ENCODE measurements around the gene HES1. TPM values are rescaled to one million over a fixed set of nuclear protein-coding genes. Genes with fewer than 3 reads are reported as not detected.

HES1 gene
- total and polyA plus RNA-seq, 4 donors: 5.3 to 12.5 (median 9.0) TPM

- no peak for TF ChIP-seq REST (IDR thresholded peaks at IDR 0.05)
- TF ChIP-seq EGR1 (IDR thresholded peaks at IDR 0.05; ENCODE audit: low read depth in 2 of 2): no peak
- TF ChIP-seq HNF4G (IDR thresholded peaks at IDR 0.05): no peak
- TF ChIP-seq ZBTB33 (IDR thresholded peaks at IDR 0.05): no peak
- TF ChIP-seq HNF4A (conservative IDR thresholded peaks at IDR 0.05): no peak
- no peak for TF ChIP-seq TAF1 (conservative IDR thresholded peaks at IDR 0.05)
- TF ChIP-seq RAD21 (IDR thresholded peaks at IDR 0.05): no peak
- no peak for TF ChIP-seq CTCF (IDR thresholded peaks at IDR 0.05; ENCODE audit: low read depth, low read length, missing input control)
- no peak for TF ChIP-seq FOXA1 (IDR thresholded peaks at IDR 0.05)
- TF ChIP-seq ATF3 (IDR thresholded peaks at IDR 0.05): no peak
- TF ChIP-seq YY1 (IDR thresholded peaks at IDR 0.05): no peak
- no peak for TF ChIP-seq SP1 (IDR thresholded peaks at IDR 0.05)
- no peak for TF ChIP-seq RXRA (IDR thresholded peaks at IDR 0.05)
- TF ChIP-seq NR2F2 (IDR thresholded peaks at IDR 0.05): no peak
- TF ChIP-seq GABPA (IDR thresholded peaks at IDR 0.05 in 1 of 2, conservative IDR thresholded peaks at IDR 0.05 in 1 of 2): no peak
- TF ChIP-seq MAX (IDR thresholded peaks at IDR 0.05): no peak
- no peak for TF ChIP-seq JUND (IDR thresholded peaks at IDR 0.05)
- TF ChIP-seq FOXA2 (IDR thresholded peaks at IDR 0.05): no peak
- Histone ChIP-seq H3K27me3 (ENCODE audit: control insufficient read depth in 4 of 4, insufficient read depth in 4 of 4, low read length in 3 of 4) (no peaks in the 10 kb centered on the region), H3K4me1 (ENCODE audit: control insufficient read depth in 4 of 4, insufficient read depth in 4 of 4, low read length in 3 of 4) (peaks cover 1 to 23% (median 12%) of the 10 kb centered on the region in 4 donors), H3K36me3 (ENCODE audit: control insufficient read depth in 4 of 4, insufficient read depth in 3 of 4, low read depth in 1 of 4, low read length in 3 of 4) (no peaks in the 10 kb centered on the region), H3K4me3 (ENCODE audit: low read depth in 1 of 3, low read length in 3 of 3) (no peak overlapping the region), H3K9ac (ENCODE audit: low read depth in 1 of 2, low read length in 2 of 2) (no peak overlapping the region), H3K27ac (ENCODE audit: low read depth in 1 of 2, low read length in 2 of 2) (no peak overlapping the region), H3K9me3 (ENCODE audit: control insufficient read depth in 4 of 4, low read length in 3 of 4) (no peaks in the 10 kb centered on the region)
- no peak for DNase-seq (ENCODE audit: low spot score)
- WGBS: 94% methylated on average over 3 of the region's 3 CpGs
These were observed 26.6 kb upstream of the HES1 start for GRCh38 chr3:194109192-194109863.
